HuH-7 (cell line): Measurements from ENCODE around the gene NOTCH2.
"Not testable (repeated sequence)": the region's sequence is repeated elsewhere in the genome, so short reads cannot be mapped to it uniquely, and the experiment has no call there.

Experiments
- DNase-seq: peaks from one replicate; pipeline ENCODE4 v3.0.0; 2011; ENCODE audit warnings: low spot score

The NOTCH2 gene

DNA sequence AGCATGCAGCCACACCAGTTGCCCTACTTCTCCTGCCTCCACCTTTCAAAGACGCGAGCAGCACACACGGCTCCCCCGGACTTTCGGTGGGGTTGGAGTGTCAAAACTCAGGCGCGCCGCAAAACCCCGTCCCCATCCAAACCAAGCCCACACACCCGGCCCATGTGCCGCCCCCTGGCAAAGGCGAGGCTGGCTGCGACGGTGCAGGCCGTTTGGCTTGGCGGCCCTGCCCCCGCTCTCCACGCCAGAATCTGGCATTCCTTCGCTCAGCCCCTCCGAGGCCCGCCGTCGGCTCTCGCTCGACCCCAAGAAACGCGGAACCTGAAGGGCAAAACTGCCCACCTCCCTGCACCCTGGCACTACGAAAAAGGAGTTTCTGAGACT lies 787 bp downstream of the NOTCH2 start:
- DNase-seq, result not testable (repeated sequence)

DNA sequence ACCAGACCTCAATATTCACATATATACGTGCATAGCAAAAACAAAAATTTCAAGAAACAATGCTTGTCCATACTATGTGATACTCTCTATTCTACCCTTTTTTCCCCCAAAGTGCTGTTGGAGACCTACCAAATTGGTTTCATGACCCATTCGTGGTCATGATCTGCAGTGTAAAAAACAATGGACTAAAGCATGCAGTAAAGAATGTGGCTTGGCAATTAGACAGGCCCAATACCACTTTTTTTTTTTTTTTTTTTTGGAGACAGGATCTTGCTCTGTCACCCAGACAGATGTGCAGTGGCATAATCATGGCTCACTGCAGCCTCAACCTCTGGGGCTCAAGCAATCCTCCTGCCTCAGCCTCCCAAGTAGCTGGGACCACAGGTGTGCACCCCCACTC lies 21.3 kb downstream of the NOTCH2 start:
- not testable (repeated sequence) for DNase-seq

DNA sequence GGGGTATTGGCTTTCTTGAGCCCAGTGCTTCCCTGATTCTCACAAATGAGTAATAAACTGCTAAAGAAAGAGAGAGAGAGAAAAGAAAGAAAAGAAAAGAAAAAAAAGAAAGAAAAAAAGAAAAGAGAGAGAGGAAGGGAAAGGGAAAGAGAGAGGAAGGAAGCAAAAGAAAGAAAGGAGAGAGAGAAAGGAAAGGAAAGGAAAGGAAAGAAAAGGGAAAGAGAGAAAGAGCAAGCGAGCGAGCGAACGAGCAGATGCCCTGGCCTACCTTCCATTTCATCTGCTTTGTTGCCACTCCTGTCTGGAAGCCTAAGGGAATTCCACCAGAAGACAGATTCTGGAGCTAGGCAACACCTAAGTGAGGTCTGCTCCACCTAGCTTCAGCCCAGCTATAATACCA lies 27.7 kb downstream of the NOTCH2 start:
- not testable (repeated sequence) for DNase-seq

DNA sequence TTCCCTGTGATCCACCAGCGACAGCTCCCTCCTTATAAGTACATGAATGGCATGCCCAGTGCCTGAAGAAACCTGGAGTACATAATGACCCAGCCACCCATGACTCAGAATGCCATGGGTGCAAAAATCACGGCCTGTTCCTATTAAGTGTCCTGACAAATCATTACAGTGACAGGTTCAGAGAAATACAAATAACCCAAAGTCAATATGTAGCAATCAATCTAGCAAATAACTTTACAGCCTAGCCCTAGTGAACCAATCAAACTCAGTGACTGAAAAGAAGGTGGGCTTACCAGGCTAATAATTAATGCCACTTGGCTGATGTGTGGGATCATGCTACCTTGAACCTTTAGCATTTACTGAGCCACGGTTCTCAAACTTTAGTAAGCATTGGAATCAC lies 37.2 kb downstream of the NOTCH2 start:
- DNase-seq, result not testable (repeated sequence)

DNA sequence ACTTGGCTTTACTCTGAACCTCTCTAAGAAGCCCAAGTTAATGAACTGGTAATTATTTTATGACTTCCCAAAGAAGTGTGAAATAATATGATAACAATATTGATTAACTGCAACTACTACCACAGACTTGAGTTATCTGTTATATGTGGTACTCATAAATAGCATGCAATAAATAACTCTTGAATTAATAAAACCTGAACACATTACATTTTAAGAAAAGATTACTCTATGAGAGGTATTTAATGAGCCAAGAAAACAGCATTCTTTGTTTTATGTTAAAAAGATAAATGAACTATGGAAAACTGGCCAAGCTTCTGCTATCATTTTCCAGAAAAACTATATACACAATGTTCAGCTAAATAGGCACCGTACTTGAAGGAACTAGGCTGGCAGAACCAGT lies 45.7 kb downstream of the NOTCH2 start:
- not testable (repeated sequence) for DNase-seq

DNA sequence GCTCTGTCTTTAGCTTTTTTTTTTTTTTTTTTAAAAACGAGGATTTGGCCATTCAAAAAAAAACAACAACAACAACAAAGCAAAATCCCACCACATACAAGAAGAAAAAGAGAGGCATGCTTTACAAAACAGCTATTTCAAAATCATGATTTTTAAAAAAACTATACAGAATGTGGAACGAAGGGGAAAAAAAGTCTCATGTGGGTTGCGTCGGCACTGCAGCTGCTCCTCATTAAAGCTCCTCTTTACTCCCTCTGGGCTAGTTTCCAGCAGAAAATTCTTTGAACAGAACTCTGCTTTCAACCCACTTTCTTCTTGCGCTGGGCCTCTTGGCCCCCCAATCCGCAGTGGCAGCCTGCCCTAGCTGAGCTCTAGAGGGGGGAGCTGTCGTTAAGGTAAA lies 54.5 kb downstream of the NOTCH2 start:
- DNase-seq, result not testable (repeated sequence)

DNA sequence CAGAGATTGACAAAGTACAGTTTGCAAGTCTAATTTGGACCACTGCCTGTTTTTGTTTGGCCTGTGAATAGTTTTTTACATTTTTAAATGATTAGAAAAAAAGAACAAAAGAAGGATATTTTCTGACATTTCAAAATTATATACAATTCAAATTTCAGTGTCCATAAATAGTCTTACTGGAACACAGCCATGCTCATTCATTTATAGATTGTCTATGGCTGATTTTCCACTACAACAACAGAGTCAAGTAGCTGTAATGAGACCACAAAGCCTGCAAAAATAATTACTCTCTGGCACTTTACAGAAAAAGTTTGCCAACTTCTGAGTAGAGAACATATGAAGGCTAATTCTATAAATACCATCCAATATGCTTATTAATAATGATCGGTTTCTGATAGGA lies 61.1 kb downstream of the NOTCH2 start:
- not testable (repeated sequence) for DNase-seq

DNA sequence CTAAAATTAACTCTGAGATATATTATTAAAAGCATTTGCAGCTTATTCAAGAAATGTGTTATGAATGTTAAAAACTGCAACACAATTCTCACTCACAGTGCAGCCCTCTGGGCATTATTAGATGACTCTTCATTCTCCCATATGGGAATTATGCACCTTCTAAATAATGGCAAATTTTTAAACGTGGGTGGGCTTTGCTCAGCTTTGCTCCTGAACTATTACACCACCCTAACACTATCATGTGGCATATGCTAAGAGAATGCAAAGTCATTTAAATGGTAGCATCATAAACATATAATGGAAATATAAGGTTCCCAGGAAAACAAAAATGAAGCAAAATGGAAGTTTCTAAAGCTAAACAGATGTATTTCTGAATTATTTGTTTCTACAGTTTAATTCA lies 61.6 kb downstream of the NOTCH2 start:
- DNase-seq, result not testable (repeated sequence)

DNA sequence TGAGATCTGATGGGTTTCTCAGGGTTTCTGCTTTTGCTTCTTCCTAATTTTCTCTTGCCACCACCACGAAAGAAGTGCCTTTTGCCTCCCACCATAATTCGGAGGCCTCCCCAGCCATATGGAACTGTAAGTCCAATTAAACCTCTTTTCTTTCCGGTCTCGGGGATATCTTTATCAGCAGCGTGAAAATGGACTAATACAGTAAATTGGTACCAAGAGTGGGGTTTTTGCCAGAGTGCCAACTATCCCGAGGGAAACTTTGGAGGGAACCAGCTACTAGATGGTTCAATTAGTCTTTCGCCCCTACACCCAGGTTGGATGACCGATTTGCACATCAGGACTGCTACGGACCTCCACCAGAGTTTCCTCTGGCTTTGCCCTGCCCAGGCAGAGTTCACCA lies 68.4 kb downstream of the NOTCH2 start:
- DNase-seq, result not testable (repeated sequence)

DNA sequence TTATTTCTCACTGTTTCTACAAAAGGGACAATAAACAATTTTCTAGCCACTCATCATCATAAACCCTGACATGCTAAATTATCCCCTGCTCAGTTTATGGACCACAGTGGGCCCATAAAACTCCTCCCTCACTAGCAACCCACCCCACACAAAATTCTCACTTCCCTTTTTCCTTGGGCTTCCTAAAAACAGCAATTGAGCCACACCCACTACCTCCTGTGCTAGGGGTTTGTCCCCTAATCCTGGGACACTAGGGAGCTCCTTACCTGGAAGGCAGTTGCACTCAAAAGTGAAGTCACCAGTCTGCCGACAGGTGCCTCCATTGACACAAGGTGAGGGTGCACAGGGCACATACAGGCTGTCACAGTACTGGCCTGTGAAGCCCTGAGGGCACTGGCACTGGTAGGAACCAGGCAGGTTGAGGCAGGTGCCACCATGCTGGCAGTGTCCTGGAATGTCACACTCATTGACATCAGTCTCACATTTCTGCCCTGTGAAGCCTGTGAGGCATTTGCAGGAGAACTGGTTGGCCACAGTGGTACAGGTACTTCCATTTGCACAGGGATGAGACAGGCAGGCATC lies 72.6 kb downstream of the NOTCH2 start:
- not testable (repeated sequence) for DNase-seq

DNA sequence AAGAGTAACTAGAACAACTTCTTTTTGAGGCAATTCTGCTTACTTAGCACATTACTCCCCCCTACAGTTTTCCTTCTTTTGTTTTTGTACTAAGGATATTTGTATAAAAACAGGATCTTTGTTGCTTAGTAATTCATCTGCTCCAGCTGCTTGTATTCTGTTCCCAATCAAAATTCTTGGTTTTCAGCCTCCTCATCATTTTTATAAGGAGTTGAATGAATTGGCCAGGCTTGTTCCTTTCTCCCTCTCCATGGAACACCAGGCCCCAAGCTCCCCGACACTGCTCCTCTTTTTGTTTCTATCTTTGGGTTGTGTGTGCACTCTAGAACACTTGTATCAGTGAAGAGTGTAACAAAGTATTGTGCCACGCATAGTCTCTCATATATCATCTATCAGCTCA lies 73.5 kb downstream of the NOTCH2 start:
- DNase-seq, result not testable (repeated sequence)

DNA sequence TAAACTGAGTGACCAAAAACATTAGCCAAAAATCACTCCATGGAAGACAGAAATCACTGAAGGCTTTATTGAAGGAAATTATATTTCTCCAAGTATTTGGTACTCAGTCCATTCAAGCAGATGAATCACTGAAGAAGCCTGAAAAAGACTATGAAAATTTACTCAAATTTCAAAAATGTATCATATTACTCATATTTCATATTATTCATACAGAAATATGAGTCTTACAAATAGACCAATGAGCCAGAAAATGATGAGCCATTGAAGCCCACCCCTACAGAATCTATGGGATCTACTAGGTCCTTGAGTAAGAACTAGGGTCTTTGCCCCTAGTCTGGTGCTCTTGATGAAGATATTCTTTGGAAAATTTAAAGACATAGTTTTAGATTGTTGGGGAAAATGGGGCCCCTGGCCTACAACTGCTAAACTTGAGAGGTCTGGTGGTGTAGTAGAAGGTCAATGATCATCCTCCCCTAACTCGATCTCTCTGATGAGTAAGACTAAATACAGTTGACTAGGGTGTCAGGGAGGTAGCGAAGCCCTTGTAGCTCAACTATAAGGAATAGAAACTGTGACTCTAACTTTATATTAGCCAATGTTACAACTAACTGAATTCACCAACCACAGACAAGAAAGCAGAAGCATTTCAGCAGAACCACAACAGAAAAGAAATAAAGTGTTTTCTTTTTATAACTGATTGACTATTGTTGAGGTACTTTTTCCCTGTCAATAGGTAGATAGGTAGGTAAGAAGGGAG lies 81.0 kb downstream of the NOTCH2 start:
- no peak for DNase-seq

DNA sequence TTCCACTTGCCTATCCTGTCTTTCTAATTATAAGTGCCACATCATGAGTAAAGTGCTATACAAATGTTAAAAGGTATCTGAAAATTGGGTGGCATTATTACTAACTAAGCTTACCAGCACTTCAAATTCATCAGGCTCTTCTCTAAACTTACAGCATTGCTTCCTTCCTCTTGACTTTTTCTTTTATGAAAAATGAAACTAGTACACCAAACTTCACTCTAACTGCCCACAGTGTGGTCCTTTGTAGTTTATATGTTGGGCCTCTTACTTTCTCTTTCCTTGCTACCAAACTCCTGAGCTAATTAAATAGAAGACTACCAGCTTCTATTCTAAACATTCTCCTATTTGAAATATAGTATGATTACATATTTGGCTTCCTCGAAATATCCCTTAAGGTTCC lies 81.8 kb downstream of the NOTCH2 start:
- no peak for DNase-seq

DNA sequence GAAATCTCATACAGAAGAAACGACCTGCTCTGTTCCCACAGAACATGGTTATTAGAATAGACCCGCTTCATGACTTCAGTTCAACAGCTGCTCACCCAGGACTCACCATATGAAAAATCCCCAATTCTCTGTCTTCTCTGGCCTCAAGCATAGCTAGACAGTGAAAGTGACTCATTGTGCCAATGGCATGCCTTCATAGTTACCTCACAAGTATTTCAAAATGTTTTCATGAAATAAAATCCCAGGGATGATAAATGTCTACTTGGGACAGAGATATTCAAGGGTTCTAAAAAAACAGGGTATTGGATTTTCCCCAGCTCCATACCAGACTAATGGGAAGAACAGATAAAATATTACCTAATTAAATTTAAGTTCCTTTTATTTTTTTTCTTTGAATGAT lies 82.3 kb downstream of the NOTCH2 start:
- no peak for DNase-seq

DNA sequence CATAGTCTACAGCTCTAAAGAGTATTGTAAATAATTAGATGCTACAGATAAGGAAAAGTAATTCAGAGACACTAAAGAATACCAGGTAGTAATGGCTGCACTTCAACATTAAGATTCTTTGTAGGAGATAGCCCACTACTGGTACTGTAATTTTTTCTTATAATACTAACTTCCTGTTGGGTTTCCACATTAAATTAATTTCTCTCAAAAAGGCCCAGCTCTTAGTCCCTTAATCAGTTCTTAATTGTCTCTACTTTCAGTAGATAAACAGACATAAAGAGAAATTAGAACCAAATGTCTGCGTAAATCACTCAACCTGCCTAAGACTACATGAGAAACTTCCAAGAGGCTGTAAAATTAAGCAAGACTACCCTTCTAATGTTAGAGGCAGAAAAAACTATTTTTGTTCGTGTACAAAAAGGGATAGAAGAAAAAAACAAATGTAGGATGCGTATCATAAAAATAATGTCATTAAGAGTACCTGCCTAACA lies 83.4 kb downstream of the NOTCH2 start:
- DNase-seq, result no peak

DNA sequence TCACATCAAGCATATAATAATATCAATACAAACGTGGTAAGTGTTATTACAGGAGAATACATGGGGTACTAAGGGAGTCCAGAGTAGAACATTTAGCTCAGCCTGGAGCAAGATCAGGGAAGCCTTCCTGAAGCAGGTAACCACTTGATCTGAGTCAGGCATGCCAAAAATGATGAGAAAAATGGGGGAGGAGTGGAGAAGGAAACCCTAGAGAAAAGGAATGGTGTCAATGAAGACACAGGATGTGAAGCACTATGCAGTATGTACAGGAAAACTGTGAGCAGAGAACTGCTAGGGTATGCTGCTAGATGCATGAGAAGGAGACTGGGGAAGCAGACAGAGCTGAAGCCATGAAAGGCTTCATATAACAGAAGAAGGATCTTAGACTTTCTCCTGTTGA lies 84.7 kb downstream of the NOTCH2 start:
- DNase-seq, result no peak

DNA sequence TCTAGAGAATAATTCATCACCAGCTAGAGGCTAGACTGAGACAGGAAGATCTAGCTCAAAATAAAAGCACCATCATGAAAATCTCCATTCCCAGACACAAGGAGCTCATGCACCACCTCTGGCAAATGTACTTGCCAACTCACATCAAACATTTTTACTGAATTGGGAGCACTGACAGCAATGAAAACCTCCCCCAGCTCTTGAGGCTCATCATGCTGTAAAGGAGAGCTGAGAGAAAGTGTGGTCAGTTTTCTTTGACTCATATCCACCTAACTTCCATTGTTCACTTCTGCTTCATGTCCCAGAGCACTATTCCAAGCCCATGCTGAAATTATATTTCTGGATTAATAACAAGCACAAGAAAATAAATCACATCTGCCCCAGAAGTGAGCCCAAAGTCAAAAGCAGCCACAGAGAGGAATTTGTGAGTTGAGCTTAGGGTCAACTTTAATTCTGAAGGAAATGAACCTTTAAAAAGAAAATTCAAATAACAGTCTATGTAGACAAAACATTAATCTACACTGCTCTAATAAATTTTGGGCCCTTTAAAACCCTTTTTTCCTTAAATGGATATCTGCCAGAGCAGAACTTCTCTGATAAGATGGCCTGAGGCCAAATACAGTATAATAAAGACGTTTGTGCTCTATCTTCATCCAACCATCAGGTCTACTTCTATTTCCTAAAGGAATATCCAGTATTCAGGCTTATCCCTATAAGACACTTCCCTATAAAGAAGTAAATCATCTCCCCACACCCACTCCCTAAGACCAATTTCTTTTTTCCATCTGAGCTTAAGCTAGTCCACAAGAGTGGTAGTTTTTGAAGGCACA lies 87.3 kb downstream of the NOTCH2 start:
- no peak for DNase-seq

DNA sequence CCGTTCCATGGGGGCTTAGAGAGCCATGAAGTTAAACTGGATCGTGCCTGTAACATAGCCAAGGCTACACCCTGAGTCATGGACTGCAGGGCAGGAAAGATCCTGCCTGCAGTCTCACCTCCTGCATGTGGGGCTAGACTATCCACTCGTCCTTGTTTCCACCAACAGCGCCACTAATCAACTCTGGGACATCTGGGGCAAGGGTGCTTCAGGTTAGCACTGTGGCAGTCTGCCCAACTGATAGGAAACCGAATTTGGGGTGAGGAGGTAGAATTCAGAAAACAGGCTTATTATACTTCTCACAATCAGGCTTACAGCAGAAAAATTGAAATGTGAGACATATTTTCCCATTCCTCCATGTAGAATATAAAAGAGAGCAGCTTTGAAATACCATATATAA lies 88.0 kb downstream of the NOTCH2 start:
- DNase-seq, result no peak

DNA sequence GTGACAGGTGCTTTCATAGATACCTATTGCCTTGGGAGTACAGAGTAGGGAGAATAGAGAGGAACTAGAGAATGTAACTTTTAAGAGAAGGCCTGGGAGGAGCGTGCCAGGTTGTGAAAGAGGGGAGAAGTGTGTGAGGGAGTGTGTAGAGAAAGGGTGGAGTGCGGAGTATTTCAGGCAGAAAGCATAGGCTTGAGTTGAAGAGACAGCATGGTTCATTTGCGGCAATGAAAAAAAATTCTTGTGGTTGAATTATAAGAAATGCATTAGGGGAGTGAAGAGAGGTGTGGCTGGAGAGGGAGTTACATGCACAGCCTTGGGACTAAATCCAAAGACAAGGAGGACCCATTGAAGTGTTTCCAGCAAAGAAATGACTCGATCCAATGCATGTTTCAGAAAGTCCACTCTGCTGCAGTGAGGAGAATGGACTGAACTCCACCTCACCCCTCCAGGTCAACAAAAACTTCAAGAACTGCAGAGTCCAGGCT lies 91.4 kb downstream of the NOTCH2 start:
- no peak for DNase-seq

DNA sequence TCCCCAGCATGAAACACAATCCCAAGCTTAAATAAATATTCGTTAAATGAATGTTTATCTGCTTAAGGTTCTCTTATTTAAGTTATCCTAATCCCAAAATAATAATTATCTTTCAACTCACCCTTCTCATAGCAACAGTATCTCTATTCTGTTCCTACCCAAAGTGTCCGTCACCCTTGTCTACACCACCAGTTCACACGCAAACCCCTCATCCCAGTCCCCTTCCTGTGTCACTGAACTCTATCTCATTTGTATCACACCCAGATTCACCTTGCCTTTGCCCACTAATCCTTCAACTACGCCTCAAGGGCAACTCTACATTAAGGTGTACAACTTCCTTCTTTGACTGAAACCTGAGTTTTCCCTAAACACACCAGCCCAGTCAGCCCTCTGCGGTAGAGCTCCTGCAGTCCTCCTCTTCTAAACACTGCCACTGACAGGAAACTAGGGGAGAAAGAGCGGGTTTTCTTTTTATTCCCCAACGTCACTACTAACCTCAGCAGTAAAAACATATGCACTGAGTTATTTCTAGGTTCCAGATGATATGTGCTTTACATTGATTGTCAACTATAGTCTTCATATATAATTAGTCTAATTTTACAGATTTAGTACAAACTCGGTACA lies 92.2 kb downstream of the NOTCH2 start:
- DNase-seq, result not testable (repeated sequence)

DNA sequence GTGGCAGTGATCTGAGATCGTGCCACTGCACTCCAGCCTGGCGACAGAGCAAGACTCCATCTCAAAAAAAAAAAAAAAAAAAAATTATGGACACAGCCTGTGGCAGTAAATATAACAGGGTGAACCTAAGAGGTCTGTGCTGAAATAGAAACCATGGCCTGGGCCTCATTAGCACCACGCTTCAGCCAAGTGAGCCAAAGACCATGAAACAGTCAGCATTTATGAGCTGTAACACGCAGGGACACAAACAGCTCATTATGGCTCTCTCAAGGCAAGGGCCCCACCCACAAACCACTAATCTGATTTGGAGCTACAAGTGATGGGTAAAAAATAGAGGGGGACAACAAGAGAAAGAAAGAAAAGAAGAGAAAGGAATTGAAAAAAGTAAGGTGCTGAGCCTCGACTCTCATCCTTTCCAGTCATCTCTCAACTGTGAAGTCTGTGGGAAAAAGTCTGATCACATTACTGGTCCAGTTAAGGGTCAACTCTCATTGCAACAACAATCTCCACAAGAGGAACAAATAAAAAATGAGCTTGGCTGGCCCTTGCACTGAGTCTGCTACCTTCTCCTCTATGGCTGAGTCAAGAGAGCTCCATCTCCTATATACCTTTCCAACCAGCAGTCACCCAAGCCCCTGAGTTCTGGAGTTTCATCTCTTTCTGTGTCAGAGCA lies 93.7 kb downstream of the NOTCH2 start:
- not testable (repeated sequence) for DNase-seq

DNA sequence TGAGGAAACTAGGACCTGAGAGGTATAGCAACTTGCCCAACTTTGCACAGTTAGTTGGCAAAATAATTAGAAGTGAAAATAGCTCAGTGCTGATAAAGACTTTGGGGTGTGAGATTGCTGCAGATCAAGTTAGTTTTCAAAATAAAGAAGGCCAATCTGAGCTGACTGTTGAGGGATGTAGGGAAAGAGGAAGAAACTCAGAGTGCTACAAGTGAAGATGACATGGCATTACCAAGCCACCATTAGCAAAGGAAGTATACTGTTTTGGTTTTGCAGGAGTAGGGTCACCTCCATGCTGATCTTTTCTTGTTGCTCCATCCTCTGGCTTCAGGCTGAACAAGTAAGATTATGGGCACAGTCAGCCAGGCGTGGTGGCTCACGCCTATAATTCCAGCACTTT lies 94.5 kb downstream of the NOTCH2 start:
- no peak for DNase-seq
